NCI-H446 (cell line): Measurements from ENCODE around the gene ADGRL3.
"Not testable (repeated sequence)": the region's sequence is repeated elsewhere in the genome, so short reads cannot be mapped to it uniquely, and the experiment has no call there.

Experiments used
- DNase-seq, 2 experiments: peaks; one replicate each; lab custom pipeline; 2025; lab: John Stamatoyannopoulos, UW

Gene ADGRL3

GRCh38 chr4:61896634-61897033, 696.5 kb downstream of the ADGRL3 start:
- DNase-seq: no peak

DNA sequence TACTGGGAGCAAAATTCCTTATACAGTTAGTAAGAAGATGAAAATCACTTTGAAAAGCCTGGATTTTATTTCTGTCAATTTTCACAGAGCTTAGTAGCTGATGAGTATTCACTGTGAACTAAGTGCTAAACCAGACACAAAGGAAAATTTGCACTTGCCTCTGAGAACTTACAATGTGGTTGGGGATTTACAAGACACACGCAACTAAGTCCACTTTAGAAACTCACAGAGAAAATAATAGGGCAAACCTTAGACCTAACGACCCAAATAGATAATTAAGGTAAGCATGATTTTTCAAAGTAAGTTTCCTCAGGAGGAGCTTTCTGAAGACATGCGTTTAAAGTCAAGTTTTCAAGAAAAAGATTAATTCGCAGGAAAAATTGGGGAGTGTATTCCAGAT, 708.9 kb downstream of the ADGRL3 start:
- DNase-seq: no peak

DNA sequence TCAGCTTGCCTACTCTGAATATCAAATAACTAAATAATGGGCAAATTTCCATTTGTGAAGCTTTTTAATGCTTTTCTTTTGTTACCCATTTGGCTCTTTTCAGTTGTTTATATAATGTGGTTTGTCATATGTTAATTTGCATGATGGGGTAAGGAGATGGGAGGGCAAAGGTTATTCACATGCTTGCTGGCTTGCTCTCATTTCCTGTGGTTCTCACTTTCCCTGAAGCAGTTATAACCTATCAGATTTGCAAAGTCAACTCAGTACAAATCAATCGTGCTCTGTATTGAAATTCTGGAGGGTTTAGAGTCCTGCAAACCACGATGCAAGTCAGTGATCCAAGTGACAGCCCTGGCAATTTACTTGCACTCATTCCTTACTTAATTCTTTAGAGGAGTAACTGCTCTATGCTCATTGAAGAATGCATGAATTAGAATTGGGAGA, 711.2 kb downstream of the ADGRL3 start:
- DNase-seq: no peak

GRCh38 chr4:61913619-61914018, 713.5 kb downstream of the ADGRL3 start:
- no peak for DNase-seq

DNA sequence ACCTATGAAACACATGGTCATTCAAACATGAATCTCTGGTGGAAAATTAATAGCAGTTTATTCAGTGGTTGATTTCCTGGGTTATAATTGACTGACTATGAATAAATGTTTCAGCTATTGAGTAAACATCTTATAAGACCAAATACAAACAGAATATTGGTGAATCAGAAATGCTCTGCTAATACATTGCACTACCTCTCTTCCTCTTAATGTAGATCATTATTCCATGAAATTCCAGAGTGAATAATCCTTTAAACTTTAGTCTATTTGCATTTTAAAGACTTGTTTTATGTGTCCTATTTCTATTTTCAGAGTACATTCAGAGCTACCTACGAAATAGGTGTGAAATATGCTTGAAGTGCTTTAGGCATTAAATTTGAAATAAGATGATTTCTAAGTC, 715.4 kb downstream of the ADGRL3 start:
- no peak for DNase-seq

- no peak for DNase-seq
Measured at GRCh38 chr4:61918507-61918906, 718.4 kb downstream of the ADGRL3 start.

- DNase-seq: no peak
Measured at GRCh38 chr4:61918987-61919386, 718.9 kb downstream of the ADGRL3 start.

DNA sequence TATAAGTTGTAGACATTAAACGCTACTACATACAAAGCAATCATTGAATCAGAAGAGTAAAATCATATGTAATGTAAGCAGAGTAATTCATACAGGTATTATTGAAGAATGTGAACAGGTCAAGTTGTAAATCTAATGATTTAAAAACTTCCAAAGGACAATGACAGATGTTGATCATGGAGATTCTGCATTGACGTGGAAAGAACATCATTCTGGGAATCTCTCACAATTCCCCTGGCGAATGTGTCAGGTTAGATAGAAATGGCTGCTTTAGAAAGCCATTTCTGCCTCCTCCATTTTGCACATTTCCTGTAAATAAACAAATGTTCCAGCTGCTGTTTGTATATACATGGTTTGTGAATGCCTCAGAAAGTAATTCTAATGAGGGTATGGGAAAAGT, 719.4 kb downstream of the ADGRL3 start:
- DNase-seq: no peak

DNA sequence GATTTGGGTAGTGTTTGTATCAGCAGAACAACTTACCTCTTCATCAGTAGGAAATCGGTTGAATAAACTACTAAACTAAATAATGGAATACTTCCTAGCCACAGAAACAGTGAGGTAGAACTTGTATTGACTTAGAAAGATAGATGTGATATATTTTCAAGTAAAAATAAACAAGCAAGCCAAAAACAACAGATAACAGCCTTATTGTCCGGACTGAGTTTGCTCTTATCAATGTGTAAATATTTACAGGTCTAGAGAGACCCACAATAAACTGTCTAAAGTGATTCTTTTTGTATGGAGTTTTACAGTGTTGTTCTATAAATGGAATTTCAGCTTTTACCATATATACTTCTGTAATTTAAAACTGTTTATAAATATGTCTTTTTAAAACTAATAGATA, 721.8 kb downstream of the ADGRL3 start:
- no peak for DNase-seq

DNA sequence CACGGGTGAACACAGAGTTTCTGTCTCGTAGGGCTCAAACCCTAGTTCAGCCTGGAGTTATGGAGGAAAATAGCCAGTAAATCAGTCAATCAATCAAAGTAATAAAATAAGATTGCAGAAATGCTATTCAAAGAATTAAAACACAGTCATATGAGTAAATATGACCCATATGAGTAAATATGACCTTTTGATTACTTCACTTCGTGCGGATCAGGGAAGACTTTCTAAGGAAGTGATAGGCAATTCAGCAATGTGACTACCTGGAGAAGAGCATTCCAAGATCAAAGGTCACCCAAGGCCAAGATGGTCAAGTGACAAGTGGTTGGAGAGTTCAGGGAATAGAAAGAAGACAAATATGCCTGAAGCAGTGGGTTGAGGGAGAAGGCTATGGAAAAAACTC, 722.6 kb downstream of the ADGRL3 start:
- DNase-seq: no peak

DNA sequence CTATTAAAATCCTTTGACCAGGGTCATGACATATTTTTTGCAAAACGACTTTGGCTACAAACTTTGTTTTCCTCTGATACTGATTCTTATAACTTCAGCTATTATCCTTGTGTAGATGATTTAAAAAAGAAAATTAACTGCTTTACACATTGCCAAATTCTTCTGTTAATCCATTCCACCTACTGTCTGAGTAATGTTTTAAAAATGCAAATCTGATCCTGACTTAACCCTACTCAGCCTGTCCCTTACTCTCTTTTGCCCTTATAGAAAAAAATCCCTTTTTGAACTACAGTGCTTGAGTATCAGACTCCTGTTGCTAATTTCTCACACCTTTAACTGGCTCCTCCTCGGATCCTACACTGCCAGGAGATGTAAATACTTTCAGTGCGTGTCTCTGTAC, 723.1 kb downstream of the ADGRL3 start:
- no peak for DNase-seq

DNA sequence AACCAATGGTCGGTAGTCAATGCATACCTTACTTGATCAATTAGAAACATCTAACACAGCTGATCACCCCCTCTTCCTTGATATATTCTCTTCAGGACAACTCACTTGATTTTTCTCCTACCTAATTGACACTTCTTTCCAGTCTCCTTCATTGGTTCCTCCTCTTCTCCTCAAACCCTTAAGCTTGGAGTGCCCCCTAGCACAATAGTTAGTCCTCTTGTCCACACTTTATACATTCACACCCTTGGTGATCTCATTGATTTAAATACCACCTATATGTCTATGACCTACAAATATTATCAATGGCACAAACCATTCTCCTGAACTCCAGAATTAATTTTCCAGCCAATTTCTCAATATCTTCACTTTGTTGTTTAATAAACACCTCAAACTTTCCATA, 724.0 kb downstream of the ADGRL3 start:
- no peak for DNase-seq

DNA sequence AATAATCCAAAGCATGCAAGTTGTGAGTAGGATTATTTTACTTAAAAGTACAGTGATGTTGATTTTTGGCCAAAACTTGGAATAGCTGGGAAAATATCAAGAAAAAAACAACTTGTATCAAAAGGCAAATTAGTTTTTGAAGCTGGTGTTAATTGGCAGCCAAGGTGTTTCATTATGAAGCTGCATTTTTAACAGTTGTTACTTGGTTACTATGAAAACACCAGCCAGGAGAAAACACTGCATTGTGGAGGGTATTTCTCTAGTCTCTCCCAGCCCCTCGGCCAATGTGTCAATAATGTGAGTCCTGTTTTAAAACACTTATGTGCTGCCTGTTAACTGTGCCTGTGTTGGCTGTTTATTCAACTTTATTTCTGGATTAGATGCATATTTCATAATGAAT, 733.4 kb downstream of the ADGRL3 start:
- DNase-seq: no peak

GRCh38 chr4:61934198-61934597, 734.1 kb downstream of the ADGRL3 start:
- DNase-seq: no peak

- no peak for DNase-seq
Measured at GRCh38 chr4:61938250-61938846, 738.2 kb downstream of the ADGRL3 start.

GRCh38 chr4:61950625-61951024, 750.5 kb downstream of the ADGRL3 start:
- no peak for DNase-seq

GRCh38 chr4:61953386-61953785, 753.3 kb downstream of the ADGRL3 start:
- no peak for DNase-seq

DNA sequence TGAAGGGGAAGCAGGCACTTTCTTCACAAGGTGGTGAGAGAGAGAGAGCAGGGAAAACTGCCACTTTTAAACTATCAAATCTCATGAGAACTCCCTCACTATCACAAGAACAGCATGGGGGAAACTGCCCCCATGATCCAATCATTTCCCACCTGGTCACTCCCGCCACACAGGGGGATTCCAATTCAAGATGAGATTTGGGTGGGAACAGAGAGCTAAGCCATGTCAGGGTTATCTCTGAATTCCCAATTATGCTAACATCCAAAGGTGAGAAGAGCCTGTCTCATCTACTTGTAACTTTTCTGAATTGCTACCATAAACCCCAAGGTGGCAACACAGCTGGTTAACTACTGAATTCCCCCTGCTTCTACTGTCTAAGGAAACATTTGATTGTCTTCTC, 758.5 kb downstream of the ADGRL3 start:
- no peak for DNase-seq

GRCh38 chr4:61959087-61959486, 759.0 kb downstream of the ADGRL3 start:
- DNase-seq: no peak

GRCh38 chr4:61984260-61984909, 784.3 kb downstream of the ADGRL3 start:
- no peak for DNase-seq

DNA sequence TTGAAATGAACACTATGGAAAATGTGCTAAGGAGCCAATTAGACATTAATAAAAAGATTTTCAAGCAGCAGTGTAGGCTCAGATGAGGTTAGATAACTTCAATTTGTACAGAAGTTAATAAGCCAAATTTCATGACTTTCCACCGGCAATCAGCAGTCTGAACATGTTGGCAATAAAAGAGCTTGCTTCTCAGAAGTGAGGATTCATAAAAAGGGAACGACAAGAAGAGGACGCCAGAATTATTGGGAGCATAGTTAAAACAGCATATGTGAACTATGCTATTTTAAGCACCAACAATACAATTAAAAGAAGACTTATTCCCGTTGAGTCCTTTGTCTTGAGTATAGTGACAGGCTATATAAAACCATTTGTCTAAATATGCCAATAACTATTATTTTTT, 785.3 kb downstream of the ADGRL3 start:
- DNase-seq: no peak

- DNase-seq: not testable (repeated sequence)
Measured at GRCh38 chr4:61986929-61987328, 786.8 kb downstream of the ADGRL3 start.

- peak; percentile 9 to 51 for DNase-seq
Measured at GRCh38 chr4:61992351-61992750, 792.2 kb downstream of the ADGRL3 start.

DNA sequence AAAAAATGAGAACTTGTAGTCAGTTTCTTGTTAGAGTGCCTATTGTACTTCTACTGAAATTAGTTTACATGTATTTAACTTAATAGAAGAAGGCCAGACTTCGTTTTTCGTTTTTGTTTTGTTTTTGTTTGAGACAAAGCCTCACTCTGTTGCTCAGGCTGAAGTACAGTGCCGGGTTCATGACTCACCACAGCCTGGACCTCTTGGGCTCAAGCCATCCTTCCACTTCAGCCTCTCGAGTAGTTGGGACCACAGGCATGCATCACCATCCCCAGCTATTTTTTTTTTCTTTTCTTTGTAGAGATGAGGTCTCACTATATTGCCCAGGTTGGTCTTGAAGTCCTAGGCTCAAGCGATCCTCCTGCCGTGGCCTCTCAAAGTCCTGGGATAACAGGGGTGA, 793.9 kb downstream of the ADGRL3 start:
- no peak for DNase-seq
